ENCODE results near the gene ZNF423.

GRCh38 chr16:49469311-49469670 is 386.6 kb downstream of the ZNF423 start:
- no peak for TF ChIP-seq TEAD2 (tag; IDR thresholded peaks at IDR 0.05)
- TF ChIP-seq SRF (CRISPR knock-in tag; IDR thresholded peaks at IDR 0.05) = no peak
- no peak for TF ChIP-seq ZNF347 (CRISPR knock-in tag; IDR thresholded peaks at IDR 0.05; ENCODE audit: low read depth)
- TF ChIP-seq, protein P1, sequence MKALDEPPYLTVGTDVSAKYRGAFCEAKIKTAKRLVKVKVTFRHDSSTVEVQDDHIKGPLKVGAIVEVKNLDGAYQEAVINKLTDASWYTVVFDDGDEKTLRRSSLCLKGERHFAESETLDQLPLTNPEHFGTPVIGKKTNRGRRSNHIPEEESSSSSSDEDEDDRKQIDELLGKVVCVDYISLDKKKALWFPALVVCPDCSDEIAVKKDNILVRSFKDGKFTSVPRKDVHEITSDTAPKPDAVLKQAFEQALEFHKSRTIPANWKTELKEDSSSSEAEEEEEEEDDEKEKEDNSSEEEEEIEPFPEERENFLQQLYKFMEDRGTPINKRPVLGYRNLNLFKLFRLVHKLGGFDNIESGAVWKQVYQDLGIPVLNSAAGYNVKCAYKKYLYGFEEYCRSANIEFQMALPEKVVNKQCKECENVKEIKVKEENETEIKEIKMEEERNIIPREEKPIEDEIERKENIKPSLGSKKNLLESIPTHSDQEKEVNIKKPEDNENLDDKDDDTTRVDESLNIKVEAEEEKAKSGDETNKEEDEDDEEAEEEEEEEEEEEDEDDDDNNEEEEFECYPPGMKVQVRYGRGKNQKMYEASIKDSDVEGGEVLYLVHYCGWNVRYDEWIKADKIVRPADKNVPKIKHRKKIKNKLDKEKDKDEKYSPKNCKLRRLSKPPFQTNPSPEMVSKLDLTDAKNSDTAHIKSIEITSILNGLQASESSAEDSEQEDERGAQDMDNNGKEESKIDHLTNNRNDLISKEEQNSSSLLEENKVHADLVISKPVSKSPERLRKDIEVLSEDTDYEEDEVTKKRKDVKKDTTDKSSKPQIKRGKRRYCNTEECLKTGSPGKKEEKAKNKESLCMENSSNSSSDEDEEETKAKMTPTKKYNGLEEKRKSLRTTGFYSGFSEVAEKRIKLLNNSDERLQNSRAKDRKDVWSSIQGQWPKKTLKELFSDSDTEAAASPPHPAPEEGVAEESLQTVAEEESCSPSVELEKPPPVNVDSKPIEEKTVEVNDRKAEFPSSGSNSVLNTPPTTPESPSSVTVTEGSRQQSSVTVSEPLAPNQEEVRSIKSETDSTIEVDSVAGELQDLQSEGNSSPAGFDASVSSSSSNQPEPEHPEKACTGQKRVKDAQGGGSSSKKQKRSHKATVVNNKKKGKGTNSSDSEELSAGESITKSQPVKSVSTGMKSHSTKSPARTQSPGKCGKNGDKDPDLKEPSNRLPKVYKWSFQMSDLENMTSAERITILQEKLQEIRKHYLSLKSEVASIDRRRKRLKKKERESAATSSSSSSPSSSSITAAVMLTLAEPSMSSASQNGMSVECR (CRISPR knock-in tag; IDR thresholded peaks at IDR 0.05) = no peak
- no peak for TF ChIP-seq ZNF592 (IDR thresholded peaks at IDR 0.05)
- no peak for TF ChIP-seq GTF2F1 (IDR thresholded peaks at IDR 0.05; ENCODE audit: low read depth, low read length)
- no peak for TF ChIP-seq POLR2AphosphoS5 (IDR thresholded peaks at IDR 0.05; ENCODE audit: control insufficient read depth, insufficient read depth, low read depth, low read length)
- no peak for TF ChIP-seq CTCF (IDR thresholded peaks at IDR 0.05 in 2 of 3, conservative IDR thresholded peaks at IDR 0.05 in 1 of 3; ENCODE audit: insufficient read depth in 2 of 3, low read depth in 1 of 3, low read length in 3 of 3)
